Embryonic facial prominence (tissue), 1 donor: ENCODE results near the gene CD59.
"Not testable (repeated sequence)": the region's sequence is repeated elsewhere in the genome, so short reads cannot be mapped to it uniquely, and the experiment has no call there.

Experiments
- DNase-seq: peaks from one replicate; pipeline ENCODE4 v3.0.0-alpha.2; 2016; ENCODE audit errors: extremely low spot score

CD59 gene

DNA sequence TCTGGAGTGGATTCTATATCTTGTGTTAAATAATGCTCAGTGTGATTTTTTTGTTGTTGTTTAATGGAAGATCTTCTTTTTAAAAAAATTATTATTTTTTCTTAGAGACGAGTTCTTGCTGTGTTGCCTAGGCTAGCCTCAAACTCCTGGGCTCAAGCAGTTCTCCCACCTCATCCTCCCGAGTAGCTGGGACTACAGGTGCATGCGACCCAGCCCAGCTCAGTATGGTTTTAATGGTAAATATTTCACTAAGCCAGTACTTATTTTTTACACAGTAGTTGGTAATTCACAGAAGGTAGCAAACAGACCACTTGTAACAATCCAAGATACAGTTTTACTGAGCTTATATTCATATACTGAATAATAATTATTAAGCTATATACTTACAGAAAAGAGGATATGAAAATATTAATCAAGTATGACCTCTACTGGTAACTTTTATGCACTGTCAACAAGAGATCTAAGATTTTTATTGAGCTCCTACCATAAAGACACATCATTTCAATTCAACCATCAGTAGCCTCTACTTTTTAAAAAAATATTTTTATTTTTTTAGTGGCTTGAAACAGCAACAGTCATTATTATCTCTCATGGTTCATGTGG, 6.1 kb upstream of the CD59 start:
- no peak for DNase-seq

GRCh38 chr11:33741806-33742205, 5.6 kb upstream of the CD59 start:
- DNase-seq, result no peak

DNA sequence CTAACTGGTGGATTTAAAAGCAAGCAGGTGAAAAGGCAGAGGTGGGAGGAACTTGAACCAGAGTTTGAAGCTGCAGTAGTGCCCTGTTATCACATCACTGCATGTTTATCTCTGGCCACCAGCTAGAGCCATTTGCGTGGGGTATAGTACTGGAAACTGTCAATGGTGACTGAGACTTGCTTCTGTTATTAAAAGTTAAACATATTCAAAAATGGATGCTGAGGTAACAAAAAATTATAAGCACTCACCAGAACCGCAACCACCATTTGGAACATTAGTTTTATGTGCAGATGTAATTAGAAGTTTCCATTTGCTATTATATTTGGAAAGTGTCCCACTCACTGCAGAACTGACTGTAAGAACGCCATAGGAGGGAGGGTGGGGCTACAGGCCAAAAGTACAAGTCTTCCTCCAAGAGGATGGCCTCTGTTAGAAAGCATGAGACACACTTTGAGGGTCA, 1.2 kb upstream of the CD59 start:
- no peak for DNase-seq

DNA sequence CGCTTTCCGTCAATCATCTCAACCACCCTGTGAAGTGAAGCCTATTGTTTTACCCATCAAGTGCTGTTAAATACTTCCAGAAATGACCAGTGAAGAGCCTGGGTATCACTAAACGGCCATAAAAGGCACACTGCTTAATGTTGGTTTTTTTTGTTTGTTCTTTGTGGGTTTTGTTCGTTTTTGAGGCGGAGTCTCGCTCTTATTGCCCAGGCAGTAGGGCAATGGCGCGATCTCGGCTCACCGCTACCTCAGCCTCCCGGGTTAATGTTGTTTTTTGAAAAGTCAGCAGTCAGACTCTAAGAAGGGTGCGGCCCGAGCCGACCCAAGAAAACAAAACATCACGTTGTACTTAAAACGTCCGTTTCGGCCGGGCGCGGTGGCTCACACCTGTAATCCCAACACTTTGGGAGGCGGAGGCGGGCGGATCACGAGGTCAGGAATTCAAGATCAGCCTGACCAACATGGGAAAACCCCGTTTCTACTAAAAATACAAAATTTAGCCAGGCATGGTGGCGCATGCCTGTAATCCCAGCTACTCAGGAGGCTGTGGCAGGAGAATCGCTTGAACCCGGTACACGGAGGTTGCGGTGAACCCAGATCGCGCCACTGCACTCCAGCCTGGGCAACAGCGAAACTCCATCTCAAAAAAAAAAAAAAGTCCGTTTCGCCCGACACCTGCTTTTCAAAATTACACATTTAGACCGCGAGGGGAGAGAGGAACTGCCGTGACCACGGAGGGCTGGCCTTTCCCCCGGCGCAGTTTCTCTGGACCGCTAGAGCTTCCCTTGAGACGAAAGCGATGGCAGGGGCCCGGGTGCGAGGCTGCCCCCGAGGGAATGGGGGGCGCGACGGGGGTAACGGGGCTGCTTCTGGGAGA, 714 bp downstream of the CD59 start:
- DNase-seq, result no peak

- no peak for DNase-seq
Measured at GRCh38 chr11:33734441-33735270, 1.6 kb downstream of the CD59 start.

GRCh38 chr11:33733980-33734379, 2.2 kb downstream of the CD59 start:
- DNase-seq, result no peak

DNA sequence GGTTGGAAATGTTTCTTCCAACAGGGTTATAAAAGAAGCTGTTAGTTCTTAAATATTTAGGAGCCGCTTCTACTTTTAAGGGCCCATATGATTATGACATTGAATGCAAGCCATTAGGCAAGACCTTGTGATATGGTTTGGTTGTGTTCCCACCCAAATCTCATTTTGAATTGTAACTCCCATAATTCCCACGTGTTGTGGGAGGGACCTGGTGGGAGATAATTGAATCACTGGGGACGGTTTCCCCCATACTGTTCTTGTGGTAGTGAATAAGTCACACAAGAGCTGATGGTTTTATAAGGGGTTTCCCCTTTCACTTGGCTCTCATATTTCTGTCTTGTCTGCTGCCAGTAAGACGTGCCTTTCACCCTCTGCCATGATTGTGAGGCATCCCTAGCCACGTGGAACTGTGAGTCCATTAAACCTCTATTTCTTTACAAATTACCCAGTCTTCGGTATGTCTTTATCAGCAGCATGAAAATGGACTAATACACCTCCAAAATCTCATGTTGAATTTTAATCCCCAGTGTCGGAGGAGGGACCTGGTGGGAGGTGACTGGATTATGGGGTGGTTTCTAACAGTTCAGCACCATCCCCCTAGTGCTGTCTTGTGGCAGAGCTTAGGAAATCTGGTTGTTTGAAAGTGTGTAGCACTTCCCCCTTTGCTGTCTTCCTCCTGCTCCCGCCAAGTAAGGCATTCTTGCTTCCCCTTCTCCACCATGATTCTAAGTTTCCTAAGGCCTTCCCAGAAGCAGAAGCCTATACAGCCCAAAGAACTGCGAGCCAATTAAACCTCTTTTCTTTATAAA, 4.3 kb downstream of the CD59 start:
- DNase-seq, result no peak

- no peak for DNase-seq
Measured at GRCh38 chr11:33730716-33731115, 5.5 kb downstream of the CD59 start.

DNA sequence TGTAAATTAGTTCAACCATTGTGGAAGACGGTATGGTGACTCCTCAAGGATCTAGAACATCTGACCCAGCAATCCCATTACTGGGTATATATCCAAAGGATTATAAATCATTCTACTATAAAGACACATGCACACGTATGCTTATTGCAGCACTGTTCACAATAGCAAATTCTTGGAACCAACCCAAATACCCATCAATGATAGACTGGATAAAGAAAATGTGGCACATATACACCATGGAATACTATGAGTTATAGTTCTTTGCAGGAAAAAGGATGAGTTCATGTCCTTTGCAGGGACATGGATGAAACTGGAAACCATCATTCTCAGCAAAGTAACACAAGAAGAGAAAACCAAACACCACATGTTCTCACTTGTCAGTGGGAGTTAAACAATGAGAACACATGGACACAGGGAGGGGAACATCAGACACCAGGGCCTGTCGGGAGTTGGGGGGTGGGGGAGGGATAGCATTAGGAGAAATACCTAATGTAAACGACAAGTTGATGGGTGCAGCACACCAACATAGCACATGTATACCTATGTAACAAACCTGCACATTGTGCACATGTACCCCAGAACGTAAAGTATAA, 7.1 kb downstream of the CD59 start:
- not testable (repeated sequence) for DNase-seq

DNA sequence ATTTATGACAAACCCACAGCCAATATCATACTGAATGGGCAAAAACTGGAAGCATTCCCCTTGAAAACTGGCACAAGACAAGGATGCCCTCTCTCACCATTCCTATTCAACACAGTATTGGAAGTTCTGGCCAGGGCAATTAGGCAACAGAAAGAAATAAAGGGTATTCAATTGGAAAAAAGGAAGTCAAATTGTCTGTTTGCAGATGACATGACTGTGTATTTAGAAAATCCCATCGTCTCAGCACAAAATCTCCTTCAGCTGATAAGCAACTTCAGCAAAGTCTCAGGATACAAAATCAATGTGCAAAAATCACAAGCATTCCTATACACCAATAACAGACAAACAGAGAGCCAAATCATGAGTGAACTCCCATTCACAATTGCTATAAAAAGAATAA, 8.7 kb downstream of the CD59 start:
- DNase-seq, result not testable (repeated sequence)

GRCh38 chr11:33725496-33725895, 10.7 kb downstream of the CD59 start:
- no peak for DNase-seq

DNA sequence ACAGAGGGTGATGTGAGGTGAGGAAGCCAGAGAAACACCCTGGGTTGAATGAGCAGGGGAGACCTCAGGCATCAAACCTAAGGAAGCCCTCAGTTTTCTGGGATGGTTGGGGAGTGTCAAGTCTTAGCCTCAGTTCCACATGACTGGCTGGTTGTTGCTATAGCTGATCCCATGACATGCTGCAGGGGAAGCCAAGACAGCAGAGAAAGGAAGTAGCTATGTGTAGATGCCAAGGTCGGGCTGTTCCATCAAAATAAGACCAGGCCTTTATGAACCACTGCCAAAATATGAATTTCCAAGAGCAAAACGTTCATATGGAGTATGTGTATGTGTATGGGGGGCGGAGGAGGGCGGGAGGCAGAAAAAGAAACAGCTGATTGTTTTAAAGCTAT, 11.6 kb downstream of the CD59 start:
- DNase-seq, result no peak

DNA sequence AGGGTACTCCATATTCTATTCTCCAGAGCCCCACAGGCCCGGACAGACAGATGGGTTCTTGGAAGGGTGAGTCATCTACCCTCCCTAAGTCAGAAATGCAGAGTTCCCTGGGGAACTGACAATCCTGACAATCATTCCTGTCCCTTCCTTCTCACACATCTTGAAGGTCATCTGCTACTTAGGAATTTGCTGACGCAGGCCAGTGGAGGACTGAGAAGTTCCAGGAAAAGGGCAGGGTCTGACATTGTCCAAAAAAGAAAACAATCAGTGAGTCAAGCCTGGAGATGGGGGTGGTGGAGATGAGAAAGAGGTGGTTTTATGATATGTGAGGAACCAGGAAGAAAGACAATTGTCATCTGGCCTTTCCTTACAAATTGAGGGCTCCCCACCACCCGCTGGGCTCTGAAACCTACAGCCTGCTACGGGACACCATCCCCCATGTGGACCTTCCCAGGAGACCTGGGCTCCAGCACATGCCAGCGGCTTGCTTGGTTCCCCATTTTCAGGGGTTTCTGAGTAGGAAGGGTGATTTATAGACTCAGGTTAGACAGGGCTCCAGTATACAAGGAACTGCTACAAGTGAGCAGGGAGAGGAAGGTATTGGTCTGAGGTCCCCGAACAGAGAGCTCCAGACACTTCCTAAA, 12.9 kb downstream of the CD59 start:
- no peak for DNase-seq

DNA sequence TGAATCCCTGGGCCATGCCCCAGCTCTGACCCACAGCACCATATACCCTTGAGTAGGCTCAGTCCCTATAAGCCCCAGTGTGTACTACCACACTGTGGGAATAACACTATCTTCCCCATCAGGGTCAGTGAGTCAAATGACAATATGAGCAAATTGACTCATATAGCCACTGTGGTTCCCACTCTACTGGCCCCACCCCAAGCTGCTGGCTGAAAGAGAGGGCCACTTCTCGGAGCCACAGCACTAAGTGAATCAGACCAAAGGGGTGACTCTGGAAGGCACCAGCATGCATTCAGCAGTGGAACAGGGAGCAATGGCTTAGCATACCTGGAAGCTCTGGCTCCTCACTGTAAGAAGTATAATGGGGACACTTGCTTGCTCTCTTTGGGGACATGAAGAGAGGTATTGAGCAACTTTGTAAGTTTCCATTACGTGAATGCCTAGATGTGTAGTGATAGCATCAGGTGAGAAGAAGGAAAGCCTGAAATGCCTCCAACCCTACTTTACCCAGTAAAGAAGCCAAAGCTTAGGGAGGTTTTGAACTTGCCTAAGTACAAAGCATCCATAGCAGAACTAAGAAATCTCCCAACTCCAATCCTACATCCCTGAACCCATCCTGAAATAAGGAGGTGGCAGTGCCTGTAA, 13.5 kb downstream of the CD59 start:
- DNase-seq, result no peak

GRCh38 chr11:33721984-33722383, 14.2 kb downstream of the CD59 start:
- DNase-seq, result no peak

GRCh38 chr11:33721426-33721825, 14.8 kb downstream of the CD59 start:
- no peak for DNase-seq

GRCh38 chr11:33719587-33719986, 16.6 kb downstream of the CD59 start:
- DNase-seq, result no peak

DNA sequence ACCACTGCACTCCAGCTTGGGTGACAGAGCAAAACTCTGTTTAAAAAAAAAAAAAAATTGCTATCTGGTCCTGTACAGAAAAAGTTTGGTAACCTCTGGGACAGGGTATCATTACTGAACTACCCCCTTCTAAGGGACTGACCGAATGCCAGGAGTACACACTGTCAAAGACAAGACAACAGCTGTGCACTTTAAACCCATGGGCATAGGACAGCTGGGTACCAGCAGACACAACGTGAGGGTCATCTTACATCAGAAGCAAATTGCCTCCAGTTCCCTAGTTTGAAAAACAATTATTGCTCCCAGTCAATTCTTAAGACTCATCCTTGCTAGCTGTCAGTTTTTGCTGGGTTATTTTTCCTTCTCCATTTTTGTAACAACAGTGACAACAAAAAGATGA, 17.8 kb downstream of the CD59 start:
- no peak for DNase-seq

GRCh38 chr11:33716243-33716642, 20.0 kb downstream of the CD59 start:
- no peak for DNase-seq

GRCh38 chr11:33713856-33714398, 22.3 kb downstream of the CD59 start:
- no peak for DNase-seq
